Natural killer cell (primary cell): ENCODE data around the gene CDH26. TPM values are rescaled to one million over a fixed set of nuclear protein-coding genes. Genes with fewer than 3 reads are reported as not detected.

Experiments
- ATAC-seq, 3 donors: fragments of 150-1000 bp in 2 of 3; fragments of 200-7000 bp in 1 of 3; cut with Tn5 transposase; 1 replicate in 1 of 3; 2 replicates in 2 of 3; pipeline ENCODE4 v1.10.0; 2021; ENCODE audit warnings: mild to moderate bottlenecking in 2 of 3, moderate library complexity in 2 of 3
- DNase-seq, 2 donors: peaks; one replicate each; pipeline versions ENCODE4 v3.0.0 to v3.0.0-alpha.2; 2013 to 2021; ENCODE audit warnings: mixed read lengths in 1 of 2
- H3K27ac ChIP-seq: one replicate; pipeline ENCODE4 v1.5.1; 2013; ENCODE audit warnings: mild to moderate bottlenecking, low read length
- H3K27me3 ChIP-seq: one replicate; pipeline ENCODE4 v1.6.1; 2013; ENCODE audit warnings: low read length; ENCODE audit not compliant: control insufficient read depth, insufficient read depth
- H3K36me3 ChIP-seq: one replicate; pipeline ENCODE4 v1.6.1; 2013; ENCODE audit warnings: low read length; ENCODE audit not compliant: control insufficient read depth, insufficient read depth
- H3K4me1 ChIP-seq: one replicate; pipeline ENCODE4 v1.6.1; 2013; ENCODE audit warnings: low read length; ENCODE audit not compliant: control insufficient read depth, insufficient read depth
- H3K4me3 ChIP-seq: one replicate; pipeline ENCODE4 v1.5.1; 2013; ENCODE audit warnings: low read length
- H3K9me3 ChIP-seq: one replicate; pipeline ENCODE4 v1.6.1; 2013; ENCODE audit warnings: low read length; ENCODE audit not compliant: control insufficient read depth, insufficient read depth
- H3K27ac Mint-ChIP-seq, 2 donors: one replicate each; pipeline ENCODE4 v1.8.0; 2022; ENCODE audit warnings: mild to moderate bottlenecking in 2 of 2, mixed read lengths in 2 of 2, moderate library complexity in 1 of 2
- H3K27me3 Mint-ChIP-seq, 2 donors: one replicate each; pipeline ENCODE4 v1.8.0; 2022; ENCODE audit warnings: low read depth in 2 of 2, mixed read lengths in 2 of 2
- H3K36me3 Mint-ChIP-seq: one replicate; pipeline ENCODE4 v1.8.0; 2022; ENCODE audit warnings: mixed read lengths
- H3K4me1 Mint-ChIP-seq, 2 donors: one replicate each; pipeline ENCODE4 v1.8.0; 2022; ENCODE audit warnings: mixed read lengths in 2 of 2
- H3K4me3 Mint-ChIP-seq: one replicate; pipeline ENCODE4 v1.8.0; 2022; ENCODE audit warnings: mild to moderate bottlenecking, moderate library complexity, mixed read lengths
- H3K9me3 Mint-ChIP-seq, 2 donors: one replicate each; pipeline ENCODE4 v1.8.0; 2022; ENCODE audit warnings: mixed read lengths in 2 of 2
- WGBS: methylation state at CpG from one replicate; pipeline ENCODE4 v1.1.7; 2013; ENCODE audit warnings: missing lambda C conversion rate; ENCODE audit not compliant: insufficient coverage; 5-methylcytosine and 5-hydroxymethylcytosine counted together
- intact Hi-C: fragments of 100-400 bp; cut with micrococcal nuclease; formaldehyde crosslinking; loops from one replicate; pipeline ENCODE4 v1.14.2; 2022
- total RNA-seq, 4 donors: library from RNA; stranded (reverse); fragments of 120-200 nt in 1 of 4; gene quantifications; one replicate each; pipeline versions ENCODE4 v1.2.3 to v1.2.4, GENCODE V29; 2013 to 2022
- TF ChIP-seq, protein P1 (sequence below): fragments of 200-600 bp; IDR thresholded peaks from one replicate; pipeline ENCODE4 v1.8.0; 2022; ENCODE audit warnings: antibody characterized with exemption

Gene CDH26
- total RNA-seq, 3 donors from 2014 or later (not counting 1 experiment from before 2014, with no cell fraction given) = 1.2 to 2.0 (median 1.8) TPM

- DNase-seq (no peak), ATAC-seq (no peak)
- intact Hi-C loops = no loop called here
- Histone ChIP-seq H3K27ac (no peak overlapping the region), H3K4me3 (no peak overlapping the region), H3K9me3 (peaks cover 3% of the 10 kb centered on the region), H3K36me3 (no peaks in the 10 kb centered on the region), H3K27me3 (no peaks in the 10 kb centered on the region), H3K4me1 (no peaks in the 10 kb centered on the region)
- Mint-ChIP-seq H3K36me3 (no peaks in the 10 kb centered on the region), H3K27ac (no peak overlapping the region), H3K4me3 (no peak overlapping the region), H3K4me1 (peaks cover 8 to 13% of the 10 kb centered on the region in 2 donors), H3K9me3 (no peaks in the 10 kb centered on the region), H3K27me3 (peaks cover 4 to 6% of the 10 kb centered on the region in 2 donors)
- 86% methylated on average over 10 of the region's 10 CpGs for WGBS
- TF ChIP-seq, protein P1, sequence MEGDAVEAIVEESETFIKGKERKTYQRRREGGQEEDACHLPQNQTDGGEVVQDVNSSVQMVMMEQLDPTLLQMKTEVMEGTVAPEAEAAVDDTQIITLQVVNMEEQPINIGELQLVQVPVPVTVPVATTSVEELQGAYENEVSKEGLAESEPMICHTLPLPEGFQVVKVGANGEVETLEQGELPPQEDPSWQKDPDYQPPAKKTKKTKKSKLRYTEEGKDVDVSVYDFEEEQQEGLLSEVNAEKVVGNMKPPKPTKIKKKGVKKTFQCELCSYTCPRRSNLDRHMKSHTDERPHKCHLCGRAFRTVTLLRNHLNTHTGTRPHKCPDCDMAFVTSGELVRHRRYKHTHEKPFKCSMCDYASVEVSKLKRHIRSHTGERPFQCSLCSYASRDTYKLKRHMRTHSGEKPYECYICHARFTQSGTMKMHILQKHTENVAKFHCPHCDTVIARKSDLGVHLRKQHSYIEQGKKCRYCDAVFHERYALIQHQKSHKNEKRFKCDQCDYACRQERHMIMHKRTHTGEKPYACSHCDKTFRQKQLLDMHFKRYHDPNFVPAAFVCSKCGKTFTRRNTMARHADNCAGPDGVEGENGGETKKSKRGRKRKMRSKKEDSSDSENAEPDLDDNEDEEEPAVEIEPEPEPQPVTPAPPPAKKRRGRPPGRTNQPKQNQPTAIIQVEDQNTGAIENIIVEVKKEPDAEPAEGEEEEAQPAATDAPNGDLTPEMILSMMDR = no peak
These were observed 78.7 kb downstream of the CDH26 start for GRCh38 chr20:60036746-60037499.

DNA sequence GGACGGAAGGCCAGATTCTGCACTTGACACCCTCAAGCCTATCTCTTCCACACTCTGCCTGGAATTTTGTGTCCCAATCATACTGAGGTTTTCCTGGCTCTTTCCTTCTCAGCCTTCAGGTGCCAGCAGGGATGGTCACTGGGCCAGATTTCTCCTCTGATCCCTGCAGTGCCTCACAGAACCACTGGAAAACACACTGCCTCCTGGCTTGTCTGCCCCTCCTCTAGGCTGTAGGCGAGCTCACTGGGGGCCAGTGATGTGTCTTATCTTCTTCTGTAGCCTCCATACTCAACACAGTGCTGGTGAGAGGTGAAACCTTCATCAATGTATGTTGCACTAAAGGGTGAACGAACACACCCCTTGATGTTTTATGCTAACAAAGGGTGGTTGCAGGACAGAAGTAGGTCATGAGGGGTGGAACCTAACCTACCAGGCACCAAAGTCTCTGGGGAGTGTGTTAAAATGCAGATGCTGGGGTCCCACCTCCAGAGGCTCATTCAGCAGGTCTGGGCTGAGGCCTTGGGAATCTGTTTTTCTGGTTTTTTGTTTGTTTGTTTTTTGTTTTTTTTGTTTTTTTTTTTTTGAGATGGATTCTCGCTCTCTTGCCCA is 80.3 kb downstream of the CDH26 start:
- H3K27ac Mint-ChIP-seq = no peak overlapping the region
- H3K4me1 Mint-ChIP-seq = peaks cover 8 to 13% of the 10 kb centered on the region in 2 donors

GRCh38 chr20:60039526-60039925 is 81.3 kb downstream of the CDH26 start:
- 93% methylated on average over 3 of the region's 3 CpGs for WGBS
- H3K27me3 Mint-ChIP-seq = peaks cover 4 to 6% of the 10 kb centered on the region in 2 donors

More for the DNA sequence above, 80.3 kb downstream of the CDH26 start:
- intact Hi-C loops = no loop called here
- Histone ChIP-seq H3K4me1 (no peaks in the 10 kb centered on the region), H3K9me3 (peaks cover 3% of the 10 kb centered on the region), H3K36me3 (no peaks in the 10 kb centered on the region), H3K27ac (no peak overlapping the region), H3K27me3 (no peaks in the 10 kb centered on the region), H3K4me3 (no peak overlapping the region)
- Mint-ChIP-seq H3K9me3 (no peaks in the 10 kb centered on the region), H3K4me3 (no peak overlapping the region), H3K27me3 (peaks cover 4 to 6% of the 10 kb centered on the region in 2 donors), H3K36me3 (no peaks in the 10 kb centered on the region)
- ATAC-seq = no peak
- TF ChIP-seq, protein P1 = no peak
- WGBS = 79% methylated on average over 3 of the region's 4 CpGs
- no peak for DNase-seq

More at GRCh38 chr20:60039526-60039925, 81.3 kb downstream of the CDH26 start:
- no peaks in the 10 kb centered on the region for H3K4me1 ChIP-seq
- no peaks in the 10 kb centered on the region for H3K27me3 ChIP-seq
- peaks cover 8 to 13% of the 10 kb centered on the region in 2 donors for H3K4me1 Mint-ChIP-seq
- TF ChIP-seq, protein P1 = no peak
- no peak overlapping the region for H3K27ac Mint-ChIP-seq
- H3K36me3 Mint-ChIP-seq = no peaks in the 10 kb centered on the region
- H3K4me3 ChIP-seq = no peak overlapping the region
- H3K27ac ChIP-seq = no peak overlapping the region
- no peaks in the 10 kb centered on the region for H3K9me3 Mint-ChIP-seq
- no peak overlapping the region for H3K4me3 Mint-ChIP-seq
- ATAC-seq (no peak), DNase-seq (no peak)
- H3K36me3 ChIP-seq = no peaks in the 10 kb centered on the region
- intact Hi-C loops = no loop called here
- peaks cover 3% of the 10 kb centered on the region for H3K9me3 ChIP-seq
